GM12874 (cell line): ENCODE measurements around the gene CACNA1A.

Experiments
- CTCF ChIP-seq: IDR thresholded peaks from 2 replicates; pipeline ENCODE4 v1.5.1; 2011; ENCODE audit warnings: low read depth, mild to moderate bottlenecking, control low read depth, low read length, moderate library complexity; ENCODE audit not compliant: insufficient read depth

Gene CACNA1A

GRCh38 chr19:13283871-13284270 lies 222.4 kb downstream of the CACNA1A start:
- TF ChIP-seq CTCF = no peak

- no peak for TF ChIP-seq CTCF
These were observed 223.7 kb downstream of the CACNA1A start for GRCh38 chr19:13282486-13283065.

- TF ChIP-seq CTCF = no peak
These were observed 224.6 kb downstream of the CACNA1A start for GRCh38 chr19:13281567-13282291.

GRCh38 chr19:13277104-13277809 lies 229.0 kb downstream of the CACNA1A start:
- TF ChIP-seq CTCF = peak; percentile 43; the same call in 1 of the 2 replicates

- TF ChIP-seq CTCF = no peak
These were observed 231.1 kb downstream of the CACNA1A start for GRCh38 chr19:13275016-13275722.

- no peak for TF ChIP-seq CTCF
These were observed 235.7 kb downstream of the CACNA1A start for GRCh38 chr19:13270514-13271105.

- TF ChIP-seq CTCF = no peak
These were observed 236.9 kb downstream of the CACNA1A start for GRCh38 chr19:13269348-13269747.
